RWPE1 (cell line): ENCODE results near the gene PCSK1.

ENCODE experiments used
- CTCF ChIA-PET: fragments of 350-600 bp; sonication (Branson Sonifier 250); formaldehyde crosslinking; extraction: SDS; loops from one replicate; lab custom pipeline; 2021; lab: Yijun Ruan, JAX
- POLR2A ChIA-PET: fragments of 400-600 bp; formaldehyde crosslinking; extraction: SDS; loops from one replicate; lab custom pipeline; 2020; ENCODE audit warnings: antibody characterized with exemption; ENCODE audit not compliant: low non-redundant PET; lab: Yijun Ruan, JAX
- DNase-seq: peaks from one replicate; pipeline ENCODE4 v3.0.0; 2012; ENCODE audit warnings: low spot score
- H3K27ac ChIP-seq: fragments of 450-650 bp; 2 replicates; pipeline ENCODE4 v1.5.1; 2017
- CTCF ChIP-seq: fragments of 450-650 bp; conservative IDR thresholded peaks from 2 replicates; pipeline ENCODE4 v1.5.1; 2017; ENCODE audit warnings: low read depth, mild to moderate bottlenecking

The PCSK1 gene

GRCh38 chr5:96412868-96413449, 20.1 kb downstream of the PCSK1 start:
- ChIA-PET POLR2A (no interaction called here), CTCF (interaction anchor here (0.6 kb wide), 1 partner anchor 36 kb away, joined by 3 read pairs; no protein-coding TSS in a partner anchor)
- DNase-seq: no peak
- H3K27ac ChIP-seq: no peak overlapping the region
- TF ChIP-seq CTCF: no peak

- TF ChIP-seq CTCF: no peak
- ChIA-PET CTCF (interaction anchor here (0.6 kb wide), 1 partner anchor 51 kb away, joined by 3 read pairs; no protein-coding TSS in a partner anchor), POLR2A (no interaction called here)
- DNase-seq: no peak
- peak overlapping the region; percentile 97 for H3K27ac ChIP-seq
These were observed 23.0 kb downstream of the PCSK1 start for GRCh38 chr5:96410013-96410412.

- CTCF ChIA-PET: no interaction called here
- H3K27ac ChIP-seq: peak overlapping the region; percentile 97
- TF ChIP-seq CTCF: no peak
- no peak for DNase-seq
- POLR2A ChIA-PET: no interaction called here
These were observed 24.1 kb downstream of the PCSK1 start for GRCh38 chr5:96408841-96409538.

GRCh38 chr5:96408210-96408777, 24.8 kb downstream of the PCSK1 start:
- ChIA-PET CTCF (interaction anchor here (0.6 to 0.8 kb wide), 2 partner anchors 310 to 1208 kb away, joined by 3 to 4 read pairs; no protein-coding TSS in a partner anchor), POLR2A (no interaction called here)
- peak; percentile 98 for DNase-seq
- peak overlapping the region; percentile 97 for H3K27ac ChIP-seq
- TF ChIP-seq CTCF: no peak

GRCh38 chr5:96407436-96407835, 25.6 kb downstream of the PCSK1 start:
- CTCF ChIA-PET: interaction anchor here (0.6 kb wide), 1 partner anchor 1207 kb away, joined by 4 read pairs; no protein-coding TSS in a partner anchor
- no peak for DNase-seq
- H3K27ac ChIP-seq: peak overlapping the region; percentile 97; the same call in 1 of the 2 replicates
- no peak for TF ChIP-seq CTCF
- POLR2A ChIA-PET: no interaction called here

GRCh38 chr5:96404191-96404867, 28.7 kb downstream of the PCSK1 start:
- CTCF ChIA-PET: no interaction called here
- no peak overlapping the region for H3K27ac ChIP-seq
- no peak for TF ChIP-seq CTCF
- POLR2A ChIA-PET: no interaction called here
- DNase-seq: no peak
